WTC11 (cell line): ENCODE data around the gene POLE2. TPM values are rescaled to one million over a fixed set of nuclear protein-coding genes. Genes with fewer than 3 reads are reported as not detected.

Experiments used
- AFF4 ChIP-seq: sonication (generic); formaldehyde crosslinking; IDR thresholded peaks from 2 replicates; pipeline ENCODE4 v1.8.1; 2023; ENCODE audit warnings: mild to moderate bottlenecking, missing genetic modification reagents, borderline replicate concordance
- AR ChIP-seq: fragments of 250-450 bp; sonication (Bioruptor Pico); IDR thresholded peaks from 2 replicates; pipeline ENCODE4 v1.9.0; 2021; ENCODE audit warnings: mild to moderate bottlenecking
- E2F4 ChIP-seq: sonication (generic); formaldehyde crosslinking; IDR thresholded peaks from 2 replicates; pipeline ENCODE4 v1.8.1; 2022; ENCODE audit warnings: low read depth, mild to moderate bottlenecking, moderate library complexity, missing genetic modification reagents, borderline replicate concordance
- ELF4 ChIP-seq: sonication (generic); formaldehyde crosslinking; IDR thresholded peaks from 2 replicates; pipeline ENCODE4 v1.8.1; 2022; ENCODE audit warnings: low read depth, mild to moderate bottlenecking, moderate library complexity, missing genetic modification reagents
- JUN ChIP-seq: sonication (generic); formaldehyde crosslinking; IDR thresholded peaks from 2 replicates; pipeline ENCODE4 v1.8.0; 2023; ENCODE audit warnings: mild to moderate bottlenecking, missing genetic modification reagents
- MYBL2 ChIP-seq: sonication (generic); formaldehyde crosslinking; IDR thresholded peaks from 2 replicates; pipeline ENCODE4 v1.8.1; 2023; ENCODE audit warnings: mild to moderate bottlenecking, moderate library complexity, missing genetic modification reagents
- PREB ChIP-seq: sonication (generic); formaldehyde crosslinking; IDR thresholded peaks from 2 replicates; pipeline ENCODE4 v1.8.1; 2022; ENCODE audit warnings: mild to moderate bottlenecking, missing genetic modification reagents, moderate library complexity, borderline replicate concordance
- PRRX2 ChIP-seq: fragments of 250-450 bp; sonication (Bioruptor Pico); IDR thresholded peaks from 2 replicates; pipeline ENCODE4 v1.8.0; 2021; ENCODE audit warnings: mild to moderate bottlenecking
- RELA ChIP-seq: sonication (generic); formaldehyde crosslinking; IDR thresholded peaks from 2 replicates; pipeline ENCODE4 v1.8.1; 2022; ENCODE audit warnings: missing genetic modification reagents, mild to moderate bottlenecking, borderline replicate concordance
- ZNF121 ChIP-seq: sonication (generic); formaldehyde crosslinking; IDR thresholded peaks from 2 replicates; pipeline ENCODE4 v1.8.0; 2023; ENCODE audit warnings: missing genetic modification reagents
- ZNF138 ChIP-seq: sonication (generic); formaldehyde crosslinking; conservative IDR thresholded peaks from 2 replicates; pipeline ENCODE4 v1.8.1; 2022; ENCODE audit warnings: mild to moderate bottlenecking, moderate library complexity, missing genetic modification reagents
- ZNF512 ChIP-seq: sonication (generic); formaldehyde crosslinking; IDR thresholded peaks from 2 replicates; pipeline ENCODE4 v1.8.1; 2022; ENCODE audit warnings: missing genetic modification reagents, borderline replicate concordance
- ZNF532 ChIP-seq: fragments of 250-450 bp; sonication (Bioruptor Pico); IDR thresholded peaks from 2 replicates; pipeline ENCODE4 v1.9.0; 2021; ENCODE audit warnings: mild to moderate bottlenecking, borderline replicate concordance
- total RNA-seq: library from RNA; stranded (reverse); gene quantifications from 3 replicates; pipeline ENCODE4 v1.2.3, GENCODE V29; 2021

The POLE2 gene
- total RNA-seq, 1 experiment from 2014 or later, result 24.6 TPM

GRCh38 chr14:49642163-49642562 is 45.9 kb downstream of the POLE2 start (continued):
- TF ChIP-seq ELF4 (CRISPR knock-in tag) (no peak), JUN (CRISPR knock-in tag) (no peak), AR (CRISPR knock-in tag) (no peak), ZNF532 (CRISPR knock-in tag) (no peak), PREB (CRISPR knock-in tag) (no peak), ZNF121 (no peak), ZNF512 (CRISPR knock-in tag) (no peak), PRRX2 (CRISPR knock-in tag) (no peak), RELA (no peak), AFF4 (CRISPR knock-in tag) (no peak), MYBL2 (no peak), ZNF138 (CRISPR knock-in tag) (no peak), E2F4 (no peak)
